SW 1271 (cell line): ENCODE data around the gene COL16A1.

ENCODE experiments used
- DNase-seq, 2 experiments: peaks; one replicate each; lab custom pipeline; 2025; lab: John Stamatoyannopoulos, UW

The COL16A1 gene

DNA sequence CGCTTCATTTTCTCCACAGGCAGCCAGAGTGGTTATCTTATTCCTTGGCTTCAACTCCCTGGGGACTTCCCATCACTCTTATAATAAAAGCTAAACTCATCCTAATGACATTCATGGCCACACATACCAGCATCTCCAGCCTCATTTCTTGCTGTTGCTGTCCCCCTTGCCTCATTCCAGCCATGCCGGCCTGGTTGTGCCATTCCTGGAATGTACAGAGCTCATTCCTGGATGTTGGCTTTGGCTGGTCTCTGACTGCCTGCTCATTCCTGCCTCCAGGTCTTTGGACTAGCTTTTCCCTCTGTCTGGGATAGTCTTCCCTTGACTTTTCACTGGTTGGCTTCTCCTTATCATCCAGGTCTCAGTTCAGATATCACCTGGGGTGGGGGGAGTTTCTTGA lies 56.7 kb downstream of the COL16A1 start:
- no peak for DNase-seq

DNA sequence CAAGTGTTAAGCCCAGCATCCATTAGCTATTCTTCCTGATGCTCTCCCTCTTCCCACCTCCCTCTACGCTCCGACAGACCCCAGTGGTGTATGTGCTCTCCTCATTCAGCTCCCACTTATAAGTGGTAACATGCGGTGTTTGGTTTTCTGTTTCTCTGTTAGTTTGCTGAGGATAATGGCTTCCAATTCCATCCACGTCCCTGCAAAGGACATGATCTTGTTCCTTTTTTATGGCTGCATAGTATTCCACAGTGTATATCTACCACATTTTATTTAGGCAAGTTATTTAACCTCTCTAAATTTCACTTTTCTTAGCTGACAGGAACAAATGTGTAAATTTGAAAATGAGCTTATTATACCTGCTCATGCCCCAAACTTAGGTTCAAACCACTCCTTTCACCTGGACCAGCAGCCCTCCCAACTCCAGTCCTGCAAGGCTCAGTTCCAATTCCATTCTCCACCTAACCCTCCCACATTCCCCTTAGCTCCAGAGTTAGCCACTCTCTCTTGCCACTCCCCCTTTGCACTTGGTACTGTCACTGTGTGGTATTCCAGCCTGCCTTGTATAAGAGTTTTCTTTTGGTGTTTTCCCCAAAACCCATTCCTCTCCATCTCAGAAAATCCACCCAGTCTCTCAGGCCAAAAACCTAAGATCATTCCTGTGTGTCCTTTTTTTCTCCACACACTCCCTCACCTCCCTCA lies 57.4 kb downstream of the COL16A1 start:
- DNase-seq: no peak

GRCh38 chr1:31645274-31645568 lies 58.6 kb downstream of the COL16A1 start:
- no peak for DNase-seq

DNA sequence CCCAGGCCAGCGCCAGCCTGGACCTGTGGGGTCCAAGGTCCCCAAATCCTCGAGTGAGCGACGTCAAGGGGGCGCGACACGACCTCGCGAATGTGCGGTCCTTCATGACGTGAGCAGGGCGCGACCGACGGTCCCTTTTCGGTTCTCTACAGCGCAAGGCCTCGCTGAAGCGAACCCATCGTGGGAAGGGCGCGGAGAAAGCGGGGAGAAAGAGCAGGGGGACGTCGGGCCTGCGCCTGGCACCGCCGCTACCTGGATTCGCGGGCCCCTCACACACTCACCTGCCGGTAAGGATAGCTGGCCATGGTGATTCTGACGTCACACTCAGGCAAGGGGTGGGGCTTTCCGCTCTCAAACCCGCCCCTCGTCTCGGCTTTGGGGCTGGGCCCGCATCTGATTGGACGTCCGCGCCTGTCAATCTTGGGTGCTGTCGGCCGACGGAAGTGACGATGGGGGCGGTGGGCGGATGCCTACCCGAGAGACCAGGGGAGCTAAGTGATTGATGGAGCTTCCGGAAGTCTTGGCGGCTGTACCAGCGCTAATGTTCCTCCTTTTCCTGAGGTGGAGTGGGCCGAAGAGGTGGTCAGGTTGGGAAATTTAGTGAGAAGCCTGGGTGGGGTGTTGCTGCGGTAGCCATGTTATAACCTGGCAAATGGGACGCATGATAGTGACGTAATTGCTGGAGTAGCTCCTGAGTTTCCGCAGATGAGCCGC lies 59.1 kb downstream of the COL16A1 start, which contains the start of gene PEF1:
Gene PEF1, minus strand, starts transcription at position 317 of the 714 bp plus-strand sequence. Its CDS starts 12 bp downstream, at position 305.
- peak; percentile 95 to 96 for DNase-seq

DNA sequence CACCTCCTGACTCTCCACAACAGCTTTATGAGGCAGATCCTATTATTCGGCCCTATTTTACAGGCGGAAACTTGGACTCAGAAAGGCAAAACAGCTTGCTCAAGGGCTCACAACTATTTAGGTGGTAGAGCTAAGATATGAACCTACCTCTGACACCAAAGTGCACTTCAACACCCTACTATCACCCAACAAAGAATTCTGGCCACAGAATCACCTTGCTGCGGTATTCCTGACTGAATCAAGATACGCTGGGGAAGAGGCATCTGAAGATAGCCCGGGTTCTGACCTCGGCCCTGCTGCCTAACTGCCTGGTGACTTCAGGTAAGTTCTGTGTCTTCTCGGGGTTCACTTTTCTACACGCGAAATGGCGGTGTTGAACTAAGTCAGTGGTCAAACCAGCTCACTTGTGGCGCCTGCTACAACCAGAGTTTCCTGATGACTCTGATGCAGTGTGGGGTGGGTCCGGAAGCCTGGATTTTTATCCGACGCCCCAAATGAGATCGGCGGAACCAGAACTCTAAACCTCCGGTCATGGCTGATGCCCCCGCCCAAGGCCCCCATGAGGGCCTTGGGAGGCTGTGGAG lies 59.7 kb downstream of the COL16A1 start:
- no peak for DNase-seq

GRCh38 chr1:31642897-31643296 lies 60.9 kb downstream of the COL16A1 start:
- DNase-seq: no peak

GRCh38 chr1:31642366-31642765 lies 61.5 kb downstream of the COL16A1 start:
- no peak for DNase-seq

GRCh38 chr1:31640964-31641363 lies 62.9 kb downstream of the COL16A1 start:
- DNase-seq: no peak

GRCh38 chr1:31640179-31640578 lies 63.6 kb downstream of the COL16A1 start:
- DNase-seq: no peak

- no peak for DNase-seq
These were observed 64.3 kb downstream of the COL16A1 start for GRCh38 chr1:31639543-31639942.

- no peak for DNase-seq
These were observed 65.7 kb downstream of the COL16A1 start for GRCh38 chr1:31637915-31638673.

- DNase-seq: no peak
These were observed 70.7 kb downstream of the COL16A1 start for GRCh38 chr1:31633117-31633516.

DNA sequence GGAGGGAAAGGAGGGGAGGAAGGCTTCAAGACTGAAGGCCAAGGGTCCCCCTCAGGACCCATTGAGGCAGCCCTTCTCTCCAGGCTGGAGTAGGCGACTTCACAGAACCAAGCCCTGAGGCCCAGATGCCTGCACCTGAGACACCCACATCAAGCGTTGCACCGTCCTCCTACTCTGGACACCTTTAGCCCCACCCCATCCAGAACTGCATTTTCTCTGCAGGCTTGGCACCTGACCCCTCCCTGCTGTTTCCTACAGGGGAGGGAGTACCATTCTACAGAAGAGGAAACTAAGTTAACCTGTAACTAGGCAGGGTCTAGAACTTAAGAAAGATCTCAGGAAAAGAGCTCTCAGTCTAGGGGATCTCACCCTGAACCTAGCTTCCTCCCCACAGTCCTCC lies 71.2 kb downstream of the COL16A1 start:
- no peak for DNase-seq

DNA sequence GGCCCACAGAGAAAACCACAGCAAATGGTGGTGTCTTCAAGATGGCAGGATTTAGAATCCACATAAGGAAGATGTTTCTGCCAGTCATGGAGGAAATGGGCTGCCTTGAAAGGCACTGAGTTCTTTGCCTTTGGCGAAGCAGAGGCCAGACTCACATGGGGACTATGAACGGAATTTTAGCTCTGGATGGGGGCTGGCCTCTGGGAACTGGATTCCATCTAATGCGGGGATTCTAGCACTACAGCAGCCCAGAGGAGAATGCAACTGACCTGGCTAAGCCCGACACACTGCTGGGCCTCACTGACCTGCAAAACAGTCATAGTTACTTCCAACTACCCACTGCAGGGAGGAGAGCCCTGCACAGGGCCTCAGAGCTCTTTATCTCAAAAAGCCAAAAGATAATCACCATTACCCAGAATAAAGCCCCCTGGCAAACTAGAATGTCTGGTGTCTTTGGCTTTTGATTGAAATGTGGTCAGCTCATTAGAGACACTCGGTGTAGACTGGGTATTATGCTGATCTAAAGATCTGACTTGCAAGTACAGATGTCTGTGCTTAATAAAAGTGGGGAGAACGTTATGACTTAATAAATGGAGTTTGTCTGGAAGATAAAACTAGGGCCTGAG lies 74.8 kb downstream of the COL16A1 start:
- DNase-seq: no peak

- DNase-seq: no peak
These were observed 75.8 kb downstream of the COL16A1 start for GRCh38 chr1:31627930-31628559.

DNA sequence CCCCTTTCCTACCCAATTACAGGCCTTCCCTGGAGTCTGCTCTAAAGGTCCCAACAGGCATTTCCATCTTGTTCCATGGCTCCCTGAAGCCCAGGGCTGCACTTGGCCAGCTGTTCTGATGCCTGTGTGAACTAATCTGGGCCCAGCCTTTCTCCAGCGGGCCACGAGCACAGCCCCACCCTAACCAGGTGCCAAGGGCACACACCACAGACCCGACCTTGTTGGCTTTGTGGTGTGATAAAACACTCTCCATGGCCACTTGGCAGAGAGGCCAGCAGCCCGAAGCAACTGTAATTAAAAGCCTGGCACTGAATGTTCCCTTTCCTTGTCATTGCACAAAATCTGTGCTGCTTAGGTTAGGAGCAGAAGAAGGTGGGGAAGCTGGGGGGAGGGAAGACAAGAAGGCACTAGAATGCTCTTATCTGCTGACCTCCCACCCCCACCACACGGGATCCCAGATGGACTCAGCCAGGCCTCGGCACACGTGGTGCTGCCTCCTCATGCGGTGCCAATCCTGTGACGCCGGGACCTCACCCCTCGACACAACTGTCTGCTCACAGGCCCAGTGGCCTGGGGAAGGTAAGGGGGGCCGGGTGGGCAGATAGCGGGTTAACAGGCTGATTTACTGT lies 76.4 kb downstream of the COL16A1 start:
- no peak for DNase-seq

GRCh38 chr1:31626223-31627207 lies 77.3 kb downstream of the COL16A1 start:
- DNase-seq: no peak

DNA sequence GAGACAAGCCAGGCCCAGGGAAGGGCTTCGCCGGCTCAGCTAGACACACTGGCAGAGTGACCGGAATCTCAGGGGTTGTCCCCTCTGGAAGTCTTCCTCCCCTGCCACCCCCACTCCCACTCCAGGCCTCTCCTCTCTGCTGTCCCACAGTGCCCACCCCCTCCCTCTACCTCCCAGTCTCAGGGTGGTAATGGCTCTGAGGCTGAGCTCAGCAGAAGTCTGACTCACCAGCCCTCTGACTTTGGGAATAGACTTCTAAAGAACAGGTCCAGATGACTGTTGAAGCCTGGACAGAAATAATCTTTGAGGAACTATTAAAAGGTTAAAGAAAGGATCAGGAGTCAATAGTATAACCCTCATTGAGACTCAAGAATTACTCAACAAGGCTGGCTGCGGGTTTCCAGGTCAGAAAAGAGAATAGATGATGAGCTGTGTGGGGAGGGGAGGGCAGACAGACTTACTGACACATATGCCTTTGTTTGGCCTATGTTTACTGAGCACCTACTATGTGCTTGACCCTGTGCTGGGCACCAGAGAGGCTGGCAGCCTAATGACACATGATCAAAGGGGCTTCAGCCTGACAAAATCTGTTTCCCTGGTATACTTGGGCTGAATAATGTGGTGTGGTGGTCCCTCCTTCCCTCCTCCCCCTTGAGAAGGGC lies 78.1 kb downstream of the COL16A1 start:
- DNase-seq: no peak

- DNase-seq: no peak
These were observed 78.9 kb downstream of the COL16A1 start for GRCh38 chr1:31624731-31625514.
